SK-N-SH (cell line): ENCODE data around the gene BCAN. TPM values are rescaled to one million over a fixed set of nuclear protein-coding genes. Genes with fewer than 3 reads are reported as not detected.

Experiments used
- CTCF ChIA-PET: fragments of 300-600, 350-600 bp; formaldehyde crosslinking; extraction: SDS; loops from one replicate; lab custom pipeline; 2021; lab: Yijun Ruan, JAX
- POLR2A ChIA-PET: fragments of 350-600 bp; sonication (Branson Sonifier 250); formaldehyde crosslinking; extraction: SDS; loops from one replicate; lab custom pipeline; 2020; ENCODE audit warnings: antibody characterized with exemption, inconsistent platforms; lab: Yijun Ruan, JAX
- DNase-seq: peaks from one replicate; pipeline ENCODE4 v3.0.0; 2012
- H2AFZ ChIP-seq: fragments of 200-600 bp; sonication (generic); 2 replicates; pipeline ENCODE4 v1.8.1; 2016; ENCODE audit warnings: antibody characterized with exemption, mild to moderate bottlenecking, low read depth
- H3F3A ChIP-seq: fragments of 200-600 bp; sonication (generic); replicated peaks from 2 replicates; pipeline ENCODE3; 2016; ENCODE audit warnings: antibody characterized with exemption, mild to moderate bottlenecking; ENCODE audit not compliant: insufficient read depth
- H3K27ac ChIP-seq, 2 experiments: fragments of 200-500 bp in 1 of 2; fragments of 200-600 bp in 1 of 2; sonication (Bioruptor generic) in 1 of 2; sonication (generic), shearing (Covaris generic) in 1 of 2; 2 replicates each; pipeline versions ENCODE4 v1.5.1 to v1.6.1; 2014 to 2016; ENCODE audit warnings: low read depth in 2 of 2, inconsistent platforms in 1 of 2, low read length in 1 of 2, mild to moderate bottlenecking in 1 of 2, mixed read lengths in 1 of 2
- H3K27me3 ChIP-seq: fragments of 200-600 bp; sonication (generic), shearing (Covaris generic); 2 replicates; pipeline ENCODE4 v1.6.1; 2016; ENCODE audit warnings: mixed run types; ENCODE audit not compliant: insufficient read depth
- H3K36me3 ChIP-seq, 2 experiments: fragments of 200-500 bp in 1 of 2; fragments of 200-600 bp in 1 of 2; sonication (Bioruptor generic) in 1 of 2; sonication (generic) in 1 of 2; replicated peaks in 1 of 2; 2 replicates each; pipeline versions ENCODE3 to v1.5.1; 2014 to 2016; ENCODE audit warnings: low read length in 1 of 2, mild to moderate bottlenecking in 1 of 2; ENCODE audit not compliant: insufficient read depth in 2 of 2, control insufficient read depth in 1 of 2
- H3K4me1 ChIP-seq, 2 experiments: fragments of 200-500 bp in 1 of 2; fragments of 200-600 bp in 1 of 2; sonication (Bioruptor generic) in 1 of 2; sonication (generic), shearing (Covaris generic) in 1 of 2; 2 replicates each; pipeline versions ENCODE4 v1.5.1 to v1.6.1; 2014 to 2016; ENCODE audit warnings: low read depth in 1 of 2, low read length in 1 of 2, mixed run types in 1 of 2; ENCODE audit not compliant: insufficient read depth in 2 of 2, control insufficient read depth in 1 of 2
- H3K4me2 ChIP-seq: fragments of 200-600 bp; sonication (generic), shearing (Covaris generic); 2 replicates; pipeline ENCODE4 v1.6.1; 2017; ENCODE audit warnings: mixed run types
- H3K4me3 ChIP-seq, 2 experiments: fragments of 200-500 bp in 1 of 2; fragments of 200-600 bp in 1 of 2; sonication (Bioruptor generic) in 1 of 2; sonication (generic), shearing (Covaris generic) in 1 of 2; 2 replicates each; pipeline versions ENCODE4 v1.5.1 to v1.8.1; 2014 to 2016; ENCODE audit warnings: low read depth in 2 of 2, inconsistent platforms in 1 of 2, low read length in 1 of 2, mild to moderate bottlenecking in 1 of 2, mixed read lengths in 1 of 2, moderate library complexity in 1 of 2
- H3K79me2 ChIP-seq: fragments of 200-600 bp; sonication (generic); 2 replicates; pipeline ENCODE4 v1.8.1; 2017; ENCODE audit warnings: mild to moderate bottlenecking; ENCODE audit not compliant: insufficient read depth
- H3K9ac ChIP-seq: fragments of 200-600 bp; sonication (generic); 2 replicates; pipeline ENCODE4 v1.6.1; 2017; ENCODE audit warnings: mixed run types
- H3K9me2 ChIP-seq: fragments of 200-600 bp; sonication (generic); 2 replicates; pipeline ENCODE4 v1.6.1; 2017; ENCODE audit warnings: mixed run types
- H3K9me3 ChIP-seq: fragments of 200-600 bp; sonication (generic); 2 replicates; pipeline ENCODE4 v1.6.1; 2017; ENCODE audit warnings: mixed run types, mild to moderate bottlenecking, moderate library complexity
- H4K20me1 ChIP-seq: fragments of 200-600 bp; sonication (generic); 2 replicates; pipeline ENCODE4 v1.6.1; 2017; ENCODE audit warnings: mild to moderate bottlenecking, mixed run types; ENCODE audit not compliant: insufficient read depth
- CTCF ChIP-seq: fragments of 200-600 bp; sonication (generic); IDR thresholded peaks from 2 replicates; pipeline ENCODE4 v1.6.1; 2017; ENCODE audit warnings: antibody characterized with exemption, mild to moderate bottlenecking, moderate library complexity
- FOSL2 ChIP-seq: IDR thresholded peaks from 2 replicates; pipeline ENCODE4 v1.4.0; 2012; ENCODE audit warnings: low read depth, mild to moderate bottlenecking, moderate library complexity, borderline replicate concordance
- FOXM1 ChIP-seq: IDR thresholded peaks from 2 replicates; pipeline ENCODE4 v1.4.0; 2012; ENCODE audit warnings: low read depth, mild to moderate bottlenecking
- MXI1 ChIP-seq: IDR thresholded peaks from 2 replicates; pipeline ENCODE4 v1.6.1; 2012; ENCODE audit warnings: mild to moderate bottlenecking, low read depth, low read length, improper control_type of control experiment
- NFIC ChIP-seq: IDR thresholded peaks from 2 replicates; pipeline ENCODE4 v1.4.0; 2012; ENCODE audit warnings: borderline replicate concordance
- NRF1 ChIP-seq: IDR thresholded peaks from 2 replicates; pipeline ENCODE4 v1.6.1; 2012; ENCODE audit warnings: low read depth, mild to moderate bottlenecking, low read length
- RAD21 ChIP-seq: IDR thresholded peaks from 2 replicates; pipeline ENCODE4 v1.6.1; 2012; ENCODE audit warnings: mild to moderate bottlenecking, low read length
- RFX5 ChIP-seq: IDR thresholded peaks from 2 replicates; pipeline ENCODE4 v1.6.1; 2012; ENCODE audit warnings: mild to moderate bottlenecking, improper control_type of control experiment, low read length
- RXRA ChIP-seq: IDR thresholded peaks from 2 replicates; pipeline ENCODE4 v1.4.0; 2012; ENCODE audit warnings: low read depth, mild to moderate bottlenecking, borderline replicate concordance
- SIN3A ChIP-seq: IDR thresholded peaks from 2 replicates; pipeline ENCODE4 v1.6.1; 2012; ENCODE audit warnings: low read depth, mild to moderate bottlenecking, low read length, moderate library complexity, borderline replicate concordance
- TAF1 ChIP-seq: IDR thresholded peaks from 2 replicates; pipeline ENCODE4 v1.6.1; 2012; ENCODE audit warnings: low read depth, mild to moderate bottlenecking, low read length, moderate library complexity, borderline replicate concordance
- TCF12 ChIP-seq: IDR thresholded peaks from 2 replicates; pipeline ENCODE4 v1.4.0; 2012
- WGBS: methylation state at CpG from one replicate; pipeline ENCODE4 v1.1.6; 2017; ENCODE audit warnings: low lambda C conversion rate; 5-methylcytosine and 5-hydroxymethylcytosine counted together
- polyA plus RNA-seq, 3 experiments: library from polyadenylated mRNA; depleted of rRNA; stranded (reverse); fragments of >200 nt; gene quantifications; 2 replicates each; pipeline ENCODE4 v1.2.3, GENCODE V29; 2012
- TF ChIP-seq, protein P1 (sequence below): IDR thresholded peaks from 2 replicates; pipeline ENCODE4 v1.4.0; 2012; ENCODE audit warnings: low read depth

The BCAN gene
- polyA plus RNA-seq, 1 of the 3 experiments (the other 2 are of a cell fraction) = 0.25 TPM

- 90% methylated on average over 4 of the region's 4 CpGs for WGBS
- Histone ChIP-seq H3F3A (peaks cover 19% of the 10 kb centered on the region), H3K9me2 (no peaks in the 10 kb centered on the region), H3K27ac (peak overlapping the region in 1 of 2 experiments; percentile 98; a peak in 2 of 4 replicates), H2AFZ (no peak overlapping the region), H3K36me3 (peaks cover 0 to 18% of the 10 kb centered on the region in 2 experiments), H3K9ac (no peak overlapping the region), H3K27me3 (no peaks in the 10 kb centered on the region), H4K20me1 (no peaks in the 10 kb centered on the region), H3K4me2 (peak overlapping the region; percentile 89; the same call in 1 of the 2 replicates), H3K4me3 (peak overlapping the region in 1 of 2 experiments; percentile 54; a peak in 2 of 4 replicates), H3K4me1 (peaks cover 48 to 71% of the 10 kb centered on the region in 2 experiments), H3K79me2 (no peaks in the 10 kb centered on the region), H3K9me3 (no peaks in the 10 kb centered on the region)
- ChIA-PET POLR2A (interaction anchor here (1.6 to 5.3 kb wide), 3 partner anchors 8 to 27 kb away, joined by 5 to 57 read pairs (median 6); partner anchors contain the start of gene NES), CTCF (interaction anchor here (1.3 to 45.5 kb wide), 4 partner anchors 8 to 156 kb away, joined by 3 to 2702 read pairs (median 1353); partner anchors contain the start of genes CRABP2, ISG20L2, METTL25B and NES)
- DNase-seq = no peak
- TF ChIP-seq RXRA (no peak), RFX5 (no peak), SIN3A (no peak), FOXM1 (no peak)
These were observed 61.4 kb downstream of the BCAN start for GRCh38 chr1:156703336-156703735.

DNA sequence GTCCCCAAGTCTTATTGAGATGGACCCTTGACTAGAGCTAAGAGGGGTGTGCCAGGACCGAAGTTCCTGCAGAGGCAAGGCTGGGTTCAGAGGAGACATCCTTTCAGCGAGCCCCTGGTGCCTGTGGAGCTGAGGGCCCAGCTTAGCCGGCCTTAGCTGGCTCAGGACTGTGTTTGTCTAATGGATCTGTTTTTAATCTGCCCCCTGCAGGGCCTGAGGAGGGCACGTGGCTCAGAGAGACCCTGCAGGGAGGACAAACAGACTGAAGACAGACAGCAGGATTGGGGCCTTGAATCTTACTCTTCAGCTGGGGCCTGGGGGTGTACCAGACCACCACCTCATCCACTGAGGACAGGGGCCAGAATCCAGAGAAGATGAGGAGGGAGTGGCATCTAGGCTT lies 61.8 kb downstream of the BCAN start:
- Histone ChIP-seq H3K36me3 (peaks cover 0 to 18% of the 10 kb centered on the region in 2 experiments), H3K27me3 (no peaks in the 10 kb centered on the region), H2AFZ (no peak overlapping the region), H3K4me2 (peak overlapping the region; percentile 89; the same call in 1 of the 2 replicates), H3K79me2 (no peaks in the 10 kb centered on the region), H3K4me3 (peak overlapping the region in 1 of 2 experiments; percentile 54; a peak in 2 of 4 replicates), H3K9me3 (no peaks in the 10 kb centered on the region), H3K4me1 (peaks cover 52 to 75% of the 10 kb centered on the region in 2 experiments), H3K9me2 (no peaks in the 10 kb centered on the region), H3K9ac (no peak overlapping the region), H3K27ac (peak overlapping the region in 1 of 2 experiments; percentile 98; a peak in 2 of 4 replicates), H3F3A (peaks cover 20% of the 10 kb centered on the region), H4K20me1 (no peaks in the 10 kb centered on the region)
- no peak for TF ChIP-seq FOSL2
- TF ChIP-seq SIN3A = no peak
- TF ChIP-seq TAF1 = no peak
- TF ChIP-seq NFIC = no peak
- TF ChIP-seq, protein P1, sequence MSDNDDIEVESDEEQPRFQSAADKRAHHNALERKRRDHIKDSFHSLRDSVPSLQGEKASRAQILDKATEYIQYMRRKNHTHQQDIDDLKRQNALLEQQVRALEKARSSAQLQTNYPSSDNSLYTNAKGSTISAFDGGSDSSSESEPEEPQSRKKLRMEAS = 0 out of 2 replicates have a peak, but pooled peaks have one; percentile 26
- peak; percentile 58; the same call in 1 of the 2 replicates for TF ChIP-seq MXI1
- peak; percentile 49 for TF ChIP-seq TCF12
- 0 out of 2 replicates have a peak, but pooled peaks have one; percentile 17 for TF ChIP-seq CTCF
- TF ChIP-seq NRF1 = no peak
- peak; percentile 13; the same call in 1 of the 2 replicates for TF ChIP-seq RAD21
- WGBS = 32% methylated on average over 4 of the region's 4 CpGs
- CTCF ChIA-PET = interaction anchor here (1.3 to 45.5 kb wide), 4 partner anchors 8 to 156 kb away, joined by 3 to 2702 read pairs (median 1353); partner anchors contain the start of genes CRABP2, ISG20L2, METTL25B and NES
- POLR2A ChIA-PET = interaction anchor here (1.6 to 5.3 kb wide), 3 partner anchors 9 to 27 kb away, joined by 5 to 57 read pairs (median 6); partner anchors contain the start of gene NES
- peak; percentile 72 for DNase-seq
